ENCODE results near the gene HSBP1L1. TPM values are rescaled to one million over a fixed set of nuclear protein-coding genes. Genes with fewer than 3 reads are reported as not detected.
"Not testable (repeated sequence)": the region's sequence is repeated elsewhere in the genome, so short reads cannot be mapped to it uniquely, and the experiment has no call there.

Gene HSBP1L1
- total RNA-seq, 4 donors from 2014 or later = 25.0 to 45.7 (median 41.5) TPM

GRCh38 chr18:79991494-79991893 is 27.1 kb downstream of the HSBP1L1 start:
- Histone ChIP-seq H3K27ac (no peak overlapping the region), H3K36me3 (no peaks in the 10 kb centered on the region), H3K4me3 (no peak overlapping the region), H3K27me3 (no peaks in the 10 kb centered on the region), H3K9me3 (no peaks in the 10 kb centered on the region), H3K4me1 (peaks cover 22% of the 10 kb centered on the region)
- no peak for DNase-seq (ENCODE audit: low spot score in 2 of 2)
- 69% methylated on average over 2 of the region's 2 CpGs for WGBS
- TF ChIP-seq EP300 (IDR thresholded peaks at IDR 0.05) (no peak), POLR2AphosphoS5 (IDR thresholded peaks at IDR 0.05) (no peak), CTCF (IDR thresholded peaks at IDR 0.05) (no peak), POLR2A (IDR thresholded peaks at IDR 0.05) (no peak)

GRCh38 chr18:79999701-80000100 is 35.3 kb downstream of the HSBP1L1 start:
- not testable (repeated sequence) for DNase-seq (ENCODE audit: low spot score in 2 of 2); H3K27ac ChIP-seq; H3K27me3 ChIP-seq; H3K36me3 ChIP-seq; H3K4me3 ChIP-seq; H3K4me1 ChIP-seq; H3K9me3 ChIP-seq
- WGBS = 79% methylated on average over 2 of the region's 2 CpGs

- Histone ChIP-seq H3K4me1 (no peaks in the 10 kb centered on the region), H3K27ac (no peak overlapping the region), H3K9me3 (peaks cover 9% of the 10 kb centered on the region), H3K36me3 (no peaks in the 10 kb centered on the region), H3K27me3 (no peaks in the 10 kb centered on the region), H3K4me3 (no peak overlapping the region)
- no peak for DNase-seq (ENCODE audit: low spot score in 2 of 2)
- TF ChIP-seq CTCF (IDR thresholded peaks at IDR 0.05) (no peak), POLR2AphosphoS5 (IDR thresholded peaks at IDR 0.05) (no peak), EP300 (IDR thresholded peaks at IDR 0.05) (no peak), POLR2A (IDR thresholded peaks at IDR 0.05) (no peak)
- WGBS = 73% methylated on average over 3 of the region's 3 CpGs
Observed at GRCh38 chr18:80000877-80001276, 36.4 kb downstream of the HSBP1L1 start.

GRCh38 chr18:80002468-80002867 is 38.0 kb downstream of the HSBP1L1 start:
- no peak for DNase-seq (ENCODE audit: low spot score in 2 of 2)
- 92% methylated on average over 5 of the region's 5 CpGs for WGBS
- H3K4me3 ChIP-seq = no peak overlapping the region
- H3K27ac ChIP-seq = no peak overlapping the region
- H3K4me1 ChIP-seq = no peaks in the 10 kb centered on the region
- TF ChIP-seq POLR2AphosphoS5 (IDR thresholded peaks at IDR 0.05) = no peak
- no peak for TF ChIP-seq EP300 (IDR thresholded peaks at IDR 0.05)
- no peak for TF ChIP-seq POLR2A (IDR thresholded peaks at IDR 0.05)
- TF ChIP-seq CTCF (IDR thresholded peaks at IDR 0.05) = no peak
- no peaks in the 10 kb centered on the region for H3K36me3 ChIP-seq
- H3K27me3 ChIP-seq = no peaks in the 10 kb centered on the region
- peaks cover 9% of the 10 kb centered on the region for H3K9me3 ChIP-seq

- TF ChIP-seq POLR2AphosphoS5 (IDR thresholded peaks at IDR 0.05) = no peak
- no peak for TF ChIP-seq CTCF (IDR thresholded peaks at IDR 0.05)
- no peak for TF ChIP-seq EP300 (IDR thresholded peaks at IDR 0.05)
- TF ChIP-seq POLR2A (IDR thresholded peaks at IDR 0.05) = no peak
- Histone ChIP-seq H3K9me3 (peaks cover 12% of the 10 kb centered on the region), H3K4me3 (no peak overlapping the region), H3K27ac (no peak overlapping the region), H3K27me3 (no peaks in the 10 kb centered on the region), H3K36me3 (no peaks in the 10 kb centered on the region), H3K4me1 (no peaks in the 10 kb centered on the region)
- WGBS = 75% methylated on average over 12 of the region's 12 CpGs
- no peak for DNase-seq (ENCODE audit: low spot score in 2 of 2)
Observed at GRCh38 chr18:80004600-80005342, 40.3 kb downstream of the HSBP1L1 start.

- TF ChIP-seq POLR2A (IDR thresholded peaks at IDR 0.05) (no peak), CTCF (IDR thresholded peaks at IDR 0.05) (no peak), EP300 (IDR thresholded peaks at IDR 0.05) (no peak), POLR2AphosphoS5 (IDR thresholded peaks at IDR 0.05) (no peak)
- Histone ChIP-seq H3K4me3 (no peak overlapping the region), H3K36me3 (no peaks in the 10 kb centered on the region), H3K9me3 (peaks cover 9% of the 10 kb centered on the region), H3K4me1 (peaks cover 4% of the 10 kb centered on the region), H3K27ac (no peak overlapping the region), H3K27me3 (no peaks in the 10 kb centered on the region)
- WGBS = 67% methylated on average over 7 of the region's 7 CpGs
- no peak for DNase-seq (ENCODE audit: low spot score in 2 of 2)
Observed at GRCh38 chr18:80006724-80007123, 42.3 kb downstream of the HSBP1L1 start.
